CD4-positive, alpha-beta T cell treated with Interleukin-4 for 1 hour (primary cell): ENCODE results near the gene NPM3.

Experiments used
- DNase-seq, 2 donors: peaks; one replicate each; pipeline ENCODE4 v3.0.0-alpha.2; 2020 to 2022

Gene NPM3

GRCh38 chr10:101773923-101774588, 9.2 kb downstream of the NPM3 start:
- DNase-seq, result no peak

GRCh38 chr10:101772895-101773761, 10.1 kb downstream of the NPM3 start:
- DNase-seq, result no peak

- no peak for DNase-seq
Measured at GRCh38 chr10:101772017-101772894, 11.0 kb downstream of the NPM3 start.

- DNase-seq, result no peak
Measured at GRCh38 chr10:101771380-101771779, 11.9 kb downstream of the NPM3 start.

- DNase-seq, result no peak
Measured at GRCh38 chr10:101770331-101771215, 12.7 kb downstream of the NPM3 start.

- no peak for DNase-seq
Measured at GRCh38 chr10:101769541-101770180, 13.6 kb downstream of the NPM3 start.

- DNase-seq, result no peak
Measured at GRCh38 chr10:101768791-101769170, 14.5 kb downstream of the NPM3 start.

GRCh38 chr10:101767966-101768790, 15.1 kb downstream of the NPM3 start:
- no peak for DNase-seq

- DNase-seq, result no peak
Measured at GRCh38 chr10:101767600-101767945, 15.7 kb downstream of the NPM3 start.

- no peak for DNase-seq
Measured at GRCh38 chr10:101766753-101767599, 16.3 kb downstream of the NPM3 start.

GRCh38 chr10:101766306-101766705, 16.9 kb downstream of the NPM3 start:
- no peak for DNase-seq

GRCh38 chr10:101763141-101763846, 20.0 kb downstream of the NPM3 start:
- no peak for DNase-seq

- no peak for DNase-seq
Measured at GRCh38 chr10:101762736-101763135, 20.5 kb downstream of the NPM3 start.

GRCh38 chr10:101761226-101761625, 22.0 kb downstream of the NPM3 start:
- DNase-seq, result no peak

GRCh38 chr10:101760510-101760909, 22.7 kb downstream of the NPM3 start:
- DNase-seq, result no peak

GRCh38 chr10:101759309-101760247, 23.7 kb downstream of the NPM3 start:
- DNase-seq, result no peak

- no peak for DNase-seq
Measured at GRCh38 chr10:101758858-101759257, 24.4 kb downstream of the NPM3 start.

GRCh38 chr10:101752241-101752640, 31.0 kb downstream of the NPM3 start:
- no peak for DNase-seq
